A172 (cell line): ENCODE results near the gene WDR91. TPM values are rescaled to one million over a fixed set of nuclear protein-coding genes. Genes with fewer than 3 reads are reported as not detected.

Experiments
- DNase-seq: peaks from one replicate; pipeline ENCODE4 v3.0.0-alpha.2; 2015; ENCODE audit warnings: low spot score
- total RNA-seq: library from RNA; depleted of rRNA; stranded (reverse); fragments of >200 nt; shearing (Covaris generic); gene quantifications from 2 replicates; pipeline ENCODE4 v1.2.3, GENCODE V29; 2014; rRNA removed

WDR91 gene
- total RNA-seq, 1 experiment from 2014 or later = 2.0 TPM

GRCh38 chr7:135160858-135161653 is 50.3 kb downstream of the WDR91 start:
- no peak for DNase-seq

GRCh38 chr7:135160098-135160857 is 51.0 kb downstream of the WDR91 start:
- peak; percentile 59 for DNase-seq

GRCh38 chr7:135159359-135160085 is 51.8 kb downstream of the WDR91 start:
- no peak for DNase-seq

GRCh38 chr7:135158874-135159273 is 52.5 kb downstream of the WDR91 start:
- DNase-seq = no peak

GRCh38 chr7:135158141-135158655 is 53.1 kb downstream of the WDR91 start:
- DNase-seq = no peak

GRCh38 chr7:135156290-135156689 is 55.0 kb downstream of the WDR91 start:
- no peak for DNase-seq

GRCh38 chr7:135154734-135155133 is 56.6 kb downstream of the WDR91 start:
- DNase-seq = no peak

- no peak for DNase-seq
These were observed 58.9 kb downstream of the WDR91 start for GRCh38 chr7:135152442-135152841.

GRCh38 chr7:135151533-135151932 is 59.8 kb downstream of the WDR91 start:
- DNase-seq = no peak

GRCh38 chr7:135151132-135151531 is 60.2 kb downstream of the WDR91 start:
- no peak for DNase-seq

- no peak for DNase-seq
These were observed 61.1 kb downstream of the WDR91 start for GRCh38 chr7:135150072-135150782.

- DNase-seq = peak; percentile 40
These were observed 63.2 kb downstream of the WDR91 start, which contains the start of gene TMEM140 for GRCh38 chr7:135147899-135148721. Gene TMEM140, plus strand, starts transcription at chr7:135148072. Its CDS starts 16,370 bp downstream, at chr7:135164442.

- no peak for DNase-seq
These were observed 63.9 kb downstream of the WDR91 start for GRCh38 chr7:135147341-135147898.

GRCh38 chr7:135143885-135144668 is 67.2 kb downstream of the WDR91 start:
- DNase-seq = no peak

Other genes starting within 250 kb of the WDR91 start
- gene AGBL3, start 225.0 kb downstream of the WDR91 start, total RNA-seq = 0.07 and 1.9 TPM in 2 replicates
- gene TMEM140, start 63.5 kb downstream of the WDR91 start, total RNA-seq = 1.6 and 1.9 TPM in 2 replicates
- gene CYREN, start 40.8 kb downstream of the WDR91 start, total RNA-seq = 42.3 and 60.4 TPM in 2 replicates
- not detected in 2 replicates for gene STRA8, start 22.3 kb upstream of the WDR91 start, total RNA-seq